Gastroesophageal sphincter (tissue), 3 donors: ENCODE results near the gene TBX1.

Experiments used
- POLR2A ChIP-seq, 2 donors: fragments of 450-650 bp; IDR thresholded peaks; one replicate each; pipeline ENCODE4 v1.6.1; 2017; ENCODE audit warnings: antibody characterized with exemption in 2 of 2, mild to moderate bottlenecking in 2 of 2, moderate library complexity in 1 of 2
- TF ChIP-seq, protein P1 (sequence below), 4 experiments: fragments of 200-600 bp in 2 of 4; fragments of 450-650 bp in 2 of 4; sonication (generic) in 1 of 4; IDR thresholded peaks; one replicate each; pipeline ENCODE4 v1.5.1; 2017 to 2019; ENCODE audit warnings: antibody characterized with exemption in 4 of 4, mild to moderate bottlenecking in 2 of 4, moderate library complexity in 2 of 4

DNA sequence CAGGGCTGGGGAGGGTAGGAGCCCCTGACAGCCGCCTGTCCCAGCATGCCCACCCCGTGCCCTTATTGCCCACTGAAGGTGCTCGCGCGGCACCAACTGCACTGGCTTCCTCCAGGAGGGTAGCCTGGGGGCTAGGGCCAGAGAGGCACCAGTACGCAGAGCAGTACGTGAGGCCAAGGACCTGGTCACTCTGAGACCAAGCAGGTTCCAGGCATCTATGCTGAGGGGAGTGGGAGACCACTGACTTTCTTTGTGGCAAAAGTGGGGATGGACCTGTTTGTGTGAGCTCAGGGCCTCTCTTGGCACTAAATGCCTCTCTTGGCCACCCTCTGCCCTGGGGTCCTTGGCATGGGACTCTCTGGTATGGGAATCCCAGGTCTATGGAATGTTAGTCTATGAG lies 26.4 kb upstream of the TBX1 start:
- TF ChIP-seq, protein P1, sequence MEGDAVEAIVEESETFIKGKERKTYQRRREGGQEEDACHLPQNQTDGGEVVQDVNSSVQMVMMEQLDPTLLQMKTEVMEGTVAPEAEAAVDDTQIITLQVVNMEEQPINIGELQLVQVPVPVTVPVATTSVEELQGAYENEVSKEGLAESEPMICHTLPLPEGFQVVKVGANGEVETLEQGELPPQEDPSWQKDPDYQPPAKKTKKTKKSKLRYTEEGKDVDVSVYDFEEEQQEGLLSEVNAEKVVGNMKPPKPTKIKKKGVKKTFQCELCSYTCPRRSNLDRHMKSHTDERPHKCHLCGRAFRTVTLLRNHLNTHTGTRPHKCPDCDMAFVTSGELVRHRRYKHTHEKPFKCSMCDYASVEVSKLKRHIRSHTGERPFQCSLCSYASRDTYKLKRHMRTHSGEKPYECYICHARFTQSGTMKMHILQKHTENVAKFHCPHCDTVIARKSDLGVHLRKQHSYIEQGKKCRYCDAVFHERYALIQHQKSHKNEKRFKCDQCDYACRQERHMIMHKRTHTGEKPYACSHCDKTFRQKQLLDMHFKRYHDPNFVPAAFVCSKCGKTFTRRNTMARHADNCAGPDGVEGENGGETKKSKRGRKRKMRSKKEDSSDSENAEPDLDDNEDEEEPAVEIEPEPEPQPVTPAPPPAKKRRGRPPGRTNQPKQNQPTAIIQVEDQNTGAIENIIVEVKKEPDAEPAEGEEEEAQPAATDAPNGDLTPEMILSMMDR (IDR thresholded peaks at IDR 0.05), result no peak
- no peak for TF ChIP-seq POLR2A (IDR thresholded peaks at IDR 0.05)
